Gastrocnemius medialis (tissue), 4 donors: ENCODE data around the gene ROR1.

ENCODE experiments used
- POLR2A ChIP-seq, 2 donors: fragments of 450-650 bp; IDR thresholded peaks; one replicate each; pipeline ENCODE4 v1.6.1; 2017; ENCODE audit warnings: antibody characterized with exemption in 2 of 2, mild to moderate bottlenecking in 2 of 2, moderate library complexity in 2 of 2
- TF ChIP-seq, protein P1 (sequence below), 5 experiments: fragments of 450-650 bp in 3 of 5; fragments of 200-600 bp in 2 of 5; sonication (generic) in 2 of 5; IDR thresholded peaks in 4 of 5; conservative IDR thresholded peaks in 1 of 5; 1 replicate in 4 of 5; 2 replicates in 1 of 5; pipeline ENCODE4 v1.5.1; 2016 to 2019; ENCODE audit warnings: antibody characterized with exemption in 5 of 5, mild to moderate bottlenecking in 3 of 5, moderate library complexity in 3 of 5

- no peak for TF ChIP-seq POLR2A (IDR thresholded peaks at IDR 0.05)
- TF ChIP-seq, protein P1, sequence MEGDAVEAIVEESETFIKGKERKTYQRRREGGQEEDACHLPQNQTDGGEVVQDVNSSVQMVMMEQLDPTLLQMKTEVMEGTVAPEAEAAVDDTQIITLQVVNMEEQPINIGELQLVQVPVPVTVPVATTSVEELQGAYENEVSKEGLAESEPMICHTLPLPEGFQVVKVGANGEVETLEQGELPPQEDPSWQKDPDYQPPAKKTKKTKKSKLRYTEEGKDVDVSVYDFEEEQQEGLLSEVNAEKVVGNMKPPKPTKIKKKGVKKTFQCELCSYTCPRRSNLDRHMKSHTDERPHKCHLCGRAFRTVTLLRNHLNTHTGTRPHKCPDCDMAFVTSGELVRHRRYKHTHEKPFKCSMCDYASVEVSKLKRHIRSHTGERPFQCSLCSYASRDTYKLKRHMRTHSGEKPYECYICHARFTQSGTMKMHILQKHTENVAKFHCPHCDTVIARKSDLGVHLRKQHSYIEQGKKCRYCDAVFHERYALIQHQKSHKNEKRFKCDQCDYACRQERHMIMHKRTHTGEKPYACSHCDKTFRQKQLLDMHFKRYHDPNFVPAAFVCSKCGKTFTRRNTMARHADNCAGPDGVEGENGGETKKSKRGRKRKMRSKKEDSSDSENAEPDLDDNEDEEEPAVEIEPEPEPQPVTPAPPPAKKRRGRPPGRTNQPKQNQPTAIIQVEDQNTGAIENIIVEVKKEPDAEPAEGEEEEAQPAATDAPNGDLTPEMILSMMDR (IDR thresholded peaks at IDR 0.05 in 4 of 5, conservative IDR thresholded peaks at IDR 0.05 in 1 of 5) = no peak
These were observed 180.4 kb downstream of the ROR1 start for GRCh38 chr1:63954187-63954586.
